Measurements from ENCODE around the gene NUP98. TPM values are rescaled to one million over a fixed set of nuclear protein-coding genes. Genes with fewer than 3 reads are reported as not detected.

Gene NUP98
- polyA plus RNA-seq, 1 of the 3 experiments (the other 2 are of a cell fraction): 56.4 TPM

DNA sequence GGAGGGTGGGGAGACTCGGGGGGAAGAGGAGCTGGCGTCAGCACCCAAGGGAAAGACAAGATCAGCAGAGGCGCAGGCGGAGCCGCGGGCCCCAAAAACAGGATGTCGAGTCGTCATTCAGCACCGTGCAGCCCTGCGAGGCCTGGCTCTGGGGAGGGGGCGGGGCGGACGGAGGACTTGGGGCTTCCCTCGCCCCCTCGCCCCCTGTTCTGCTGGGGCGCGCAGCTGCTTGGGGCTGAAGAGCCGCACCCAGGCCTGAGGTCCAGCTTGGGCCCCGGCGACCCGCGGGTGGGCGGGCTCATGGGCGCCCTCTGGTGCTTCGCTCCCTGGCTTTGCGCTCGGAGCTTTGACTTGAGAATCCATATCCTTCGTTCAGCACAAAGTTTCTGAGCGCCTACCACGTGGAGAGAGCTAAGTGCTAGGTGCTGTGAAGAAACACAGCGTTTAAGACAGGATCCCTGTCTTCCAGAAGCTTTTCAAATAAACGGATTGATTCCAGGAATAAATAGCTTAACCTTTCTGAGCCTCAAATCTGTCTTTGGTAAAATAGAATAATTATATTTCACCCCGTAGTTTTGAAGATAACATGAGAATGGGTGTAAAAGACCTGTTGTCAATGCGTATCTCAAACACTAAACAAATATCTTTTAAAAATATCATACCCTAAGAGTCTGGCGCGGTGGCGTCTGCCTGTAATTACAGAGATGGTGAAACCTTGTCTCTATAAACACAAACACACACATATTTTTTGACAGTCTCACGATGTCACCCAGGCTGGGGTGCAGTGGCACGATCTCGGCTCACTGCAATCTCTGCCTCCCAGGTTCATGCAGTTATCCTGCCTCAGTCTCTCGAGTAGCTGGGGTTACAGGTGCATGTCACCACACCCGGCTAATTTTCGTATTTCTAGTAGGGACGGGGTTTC lies 44.3 kb upstream of the NUP98 start (continued):
- TF ChIP-seq RFX5 (IDR thresholded peaks at IDR 0.05; ENCODE audit: low read length) (no peak), FOSL2 (IDR thresholded peaks at IDR 0.05; ENCODE audit: borderline replicate concordance, low read depth) (no peak), RAD21 (IDR thresholded peaks at IDR 0.05; ENCODE audit: low read length) (peak; percentile 50), MXI1 (IDR thresholded peaks at IDR 0.05; ENCODE audit: low read depth, low read length) (peak; percentile 97), RCOR1 (IDR thresholded peaks at IDR 0.05; ENCODE audit: low read length) (no peak), NRF1 (IDR thresholded peaks at IDR 0.05; ENCODE audit: low read depth, low read length) (no peak)
- TF ChIP-seq, protein P1, sequence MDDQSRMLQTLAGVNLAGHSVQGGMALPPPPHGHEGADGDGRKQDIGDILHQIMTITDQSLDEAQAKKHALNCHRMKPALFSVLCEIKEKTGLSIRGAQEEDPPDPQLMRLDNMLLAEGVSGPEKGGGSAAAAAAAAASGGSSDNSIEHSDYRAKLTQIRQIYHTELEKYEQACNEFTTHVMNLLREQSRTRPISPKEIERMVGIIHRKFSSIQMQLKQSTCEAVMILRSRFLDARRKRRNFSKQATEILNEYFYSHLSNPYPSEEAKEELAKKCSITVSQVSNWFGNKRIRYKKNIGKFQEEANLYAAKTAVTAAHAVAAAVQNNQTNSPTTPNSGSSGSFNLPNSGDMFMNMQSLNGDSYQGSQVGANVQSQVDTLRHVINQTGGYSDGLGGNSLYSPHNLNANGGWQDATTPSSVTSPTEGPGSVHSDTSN (IDR thresholded peaks at IDR 0.05): no peak
- TF ChIP-seq, protein P2, sequence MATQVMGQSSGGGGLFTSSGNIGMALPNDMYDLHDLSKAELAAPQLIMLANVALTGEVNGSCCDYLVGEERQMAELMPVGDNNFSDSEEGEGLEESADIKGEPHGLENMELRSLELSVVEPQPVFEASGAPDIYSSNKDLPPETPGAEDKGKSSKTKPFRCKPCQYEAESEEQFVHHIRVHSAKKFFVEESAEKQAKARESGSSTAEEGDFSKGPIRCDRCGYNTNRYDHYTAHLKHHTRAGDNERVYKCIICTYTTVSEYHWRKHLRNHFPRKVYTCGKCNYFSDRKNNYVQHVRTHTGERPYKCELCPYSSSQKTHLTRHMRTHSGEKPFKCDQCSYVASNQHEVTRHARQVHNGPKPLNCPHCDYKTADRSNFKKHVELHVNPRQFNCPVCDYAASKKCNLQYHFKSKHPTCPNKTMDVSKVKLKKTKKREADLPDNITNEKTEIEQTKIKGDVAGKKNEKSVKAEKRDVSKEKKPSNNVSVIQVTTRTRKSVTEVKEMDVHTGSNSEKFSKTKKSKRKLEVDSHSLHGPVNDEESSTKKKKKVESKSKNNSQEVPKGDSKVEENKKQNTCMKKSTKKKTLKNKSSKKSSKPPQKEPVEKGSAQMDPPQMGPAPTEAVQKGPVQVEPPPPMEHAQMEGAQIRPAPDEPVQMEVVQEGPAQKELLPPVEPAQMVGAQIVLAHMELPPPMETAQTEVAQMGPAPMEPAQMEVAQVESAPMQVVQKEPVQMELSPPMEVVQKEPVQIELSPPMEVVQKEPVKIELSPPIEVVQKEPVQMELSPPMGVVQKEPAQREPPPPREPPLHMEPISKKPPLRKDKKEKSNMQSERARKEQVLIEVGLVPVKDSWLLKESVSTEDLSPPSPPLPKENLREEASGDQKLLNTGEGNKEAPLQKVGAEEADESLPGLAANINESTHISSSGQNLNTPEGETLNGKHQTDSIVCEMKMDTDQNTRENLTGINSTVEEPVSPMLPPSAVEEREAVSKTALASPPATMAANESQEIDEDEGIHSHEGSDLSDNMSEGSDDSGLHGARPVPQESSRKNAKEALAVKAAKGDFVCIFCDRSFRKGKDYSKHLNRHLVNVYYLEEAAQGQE (IDR thresholded peaks at IDR 0.05; ENCODE audit: low read depth, low read length): no peak
- TF ChIP-seq, protein P3, sequence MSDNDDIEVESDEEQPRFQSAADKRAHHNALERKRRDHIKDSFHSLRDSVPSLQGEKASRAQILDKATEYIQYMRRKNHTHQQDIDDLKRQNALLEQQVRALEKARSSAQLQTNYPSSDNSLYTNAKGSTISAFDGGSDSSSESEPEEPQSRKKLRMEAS (IDR thresholded peaks at IDR 0.05; ENCODE audit: low read depth): peak; percentile 99

DNA sequence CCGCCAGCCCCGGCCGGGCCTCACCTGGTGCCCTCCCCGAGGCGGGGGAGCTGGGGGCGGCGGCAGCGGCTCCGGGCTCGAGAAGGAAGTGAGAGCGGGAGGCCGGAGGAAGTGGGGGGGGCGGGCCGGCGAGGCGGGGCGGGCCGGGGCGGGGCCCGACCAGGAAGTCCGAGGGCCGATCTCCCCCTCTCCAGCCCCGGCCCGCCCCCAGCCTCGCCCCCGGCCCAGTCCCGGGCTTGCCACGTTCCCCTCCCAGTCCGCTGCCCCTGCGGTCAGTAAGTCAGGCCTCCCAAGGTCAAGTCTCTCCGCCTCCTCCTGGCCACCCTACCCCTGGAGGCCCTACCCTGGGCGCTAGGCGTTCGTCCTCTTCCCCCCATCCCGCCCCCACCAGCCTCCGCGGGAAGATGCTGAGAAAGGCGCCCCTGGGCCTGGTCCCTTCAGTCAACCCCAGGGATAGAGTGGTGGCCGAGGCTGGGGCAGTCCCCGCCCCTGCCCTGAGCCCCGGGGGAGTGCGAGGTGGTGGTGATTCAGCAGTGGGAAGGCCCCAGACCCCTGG lies 43.6 kb upstream of the NUP98 start, which contains the start of gene RHOG:
Gene RHOG, minus strand, starts transcription at position 90 of the 556 bp plus-strand sequence. CDS start 12,821 bp downstream, outside the sequence.
- Histone ChIP-seq H3K9me2 (no peaks in the 10 kb centered on the region), H3K36me3 (replicated peaks in 1 of 2; ENCODE audit: control insufficient read depth in 1 of 2, insufficient read depth in 2 of 2, low read length in 1 of 2) (peaks cover 0 to 3% of the 10 kb centered on the region in 2 experiments), H3K9me3 (no peaks in the 10 kb centered on the region), H2AFZ (ENCODE audit: low read depth) (peak within 1 kb of the TSS; percentile 90), H3K9ac (peak within 1 kb of the TSS; percentile 90), H3K27ac (ENCODE audit: low read depth in 2 of 2, low read length in 1 of 2) (peak within 1 kb of the TSS; percentile 82 to 84), H3K4me2 (peak within 1 kb of the TSS; percentile 96), H3K27me3 (ENCODE audit: insufficient read depth) (no peaks in the 10 kb centered on the region), H3K4me3 (ENCODE audit: low read depth in 2 of 2, low read length in 1 of 2) (peak within 1 kb of the TSS; percentile 71 to 90), H3K4me1 (ENCODE audit: control insufficient read depth in 1 of 2, insufficient read depth in 2 of 2, low read depth in 1 of 2, low read length in 1 of 2) (peaks cover 5 to 17% of the 10 kb centered on the region in 2 experiments; a peak in 2 of 4 replicates), H4K20me1 (ENCODE audit: insufficient read depth) (peaks cover 35% of the 10 kb centered on the region), H3F3A (replicated peaks; ENCODE audit: insufficient read depth) (peaks cover 4% of the 10 kb centered on the region), H3K79me2 (ENCODE audit: insufficient read depth) (peaks cover 53% of the 10 kb centered on the region)
- 0% methylated on average over 9 of the region's 42 CpGs for WGBS (ENCODE audit: low lambda C conversion rate)
- ChIA-PET POLR2A (interaction anchor here (0.8 to 3.1 kb wide), 4 partner anchors 9 to 231 kb away, joined by 3 to 12 read pairs (median 6); partner anchors contain the start of genes PGAP2 and STIM1), CTCF (interaction anchor here (0.6 to 12.1 kb wide), 26 partner anchors 11 to 346 kb away, joined by 3 to 134 read pairs (median 3); partner anchors contain the start of genes PGAP2 and STIM1)
- TF ChIP-seq GABPA (IDR thresholded peaks at IDR 0.05; ENCODE audit: low read depth) (peak; percentile 59), FOSL2 (IDR thresholded peaks at IDR 0.05; ENCODE audit: borderline replicate concordance, low read depth) (no peak), TAF1 (IDR thresholded peaks at IDR 0.05; ENCODE audit: borderline replicate concordance, low read depth, low read length) (peak; percentile 38; the same call in 1 of the 2 replicates), SIN3A (IDR thresholded peaks at IDR 0.05; ENCODE audit: borderline replicate concordance, low read depth, low read length) (0 out of 2 replicates have a peak, but pooled peaks have one; percentile 9), EP300 (IDR thresholded peaks at IDR 0.05; ENCODE audit: borderline replicate concordance in 1 of 2, low read depth in 1 of 2, low read length in 1 of 2) (peak in 1 of 2 experiments; percentile 7; a peak in 1 of 4 replicates), RFX5 (IDR thresholded peaks at IDR 0.05; ENCODE audit: low read length) (no peak), MXI1 (IDR thresholded peaks at IDR 0.05; ENCODE audit: low read depth, low read length) (no peak; the same call in 1 of the 2 replicates), FOXJ3 (CRISPR knock-in tag; IDR thresholded peaks at IDR 0.05) (0 out of 2 replicates have a peak, but pooled peaks have one; percentile 1), NFIC (IDR thresholded peaks at IDR 0.05; ENCODE audit: borderline replicate concordance) (no peak), EZH2phosphoT487 (IDR thresholded peaks at IDR 0.05; ENCODE audit: borderline replicate concordance, low read depth) (no peak), NRF1 (IDR thresholded peaks at IDR 0.05; ENCODE audit: low read depth, low read length) (no peak), RCOR1 (IDR thresholded peaks at IDR 0.05; ENCODE audit: low read length) (no peak), POLR2AphosphoS5 (IDR thresholded peaks at IDR 0.05; ENCODE audit: low read depth, low read length) (peak; percentile 44; the same call in 1 of the 2 replicates)
- TF ChIP-seq, protein P4, sequence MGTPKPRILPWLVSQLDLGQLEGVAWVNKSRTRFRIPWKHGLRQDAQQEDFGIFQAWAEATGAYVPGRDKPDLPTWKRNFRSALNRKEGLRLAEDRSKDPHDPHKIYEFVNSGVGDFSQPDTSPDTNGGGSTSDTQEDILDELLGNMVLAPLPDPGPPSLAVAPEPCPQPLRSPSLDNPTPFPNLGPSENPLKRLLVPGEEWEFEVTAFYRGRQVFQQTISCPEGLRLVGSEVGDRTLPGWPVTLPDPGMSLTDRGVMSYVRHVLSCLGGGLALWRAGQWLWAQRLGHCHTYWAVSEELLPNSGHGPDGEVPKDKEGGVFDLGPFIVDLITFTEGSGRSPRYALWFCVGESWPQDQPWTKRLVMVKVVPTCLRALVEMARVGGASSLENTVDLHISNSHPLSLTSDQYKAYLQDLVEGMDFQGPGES (IDR thresholded peaks at IDR 0.05; ENCODE audit: low read depth, low read length): no peak
- TF ChIP-seq, protein P5, sequence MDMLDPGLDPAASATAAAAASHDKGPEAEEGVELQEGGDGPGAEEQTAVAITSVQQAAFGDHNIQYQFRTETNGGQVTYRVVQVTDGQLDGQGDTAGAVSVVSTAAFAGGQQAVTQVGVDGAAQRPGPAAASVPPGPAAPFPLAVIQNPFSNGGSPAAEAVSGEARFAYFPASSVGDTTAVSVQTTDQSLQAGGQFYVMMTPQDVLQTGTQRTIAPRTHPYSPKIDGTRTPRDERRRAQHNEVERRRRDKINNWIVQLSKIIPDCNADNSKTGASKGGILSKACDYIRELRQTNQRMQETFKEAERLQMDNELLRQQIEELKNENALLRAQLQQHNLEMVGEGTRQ (IDR thresholded peaks at IDR 0.05; ENCODE audit: borderline replicate concordance, low read depth, low read length): no peak
- DNase-seq: peak; percentile 97

All from SK-N-SH (cell line).